Measurements from ENCODE around the gene SHC1. TPM values are rescaled to one million over a fixed set of nuclear protein-coding genes. Genes with fewer than 3 reads are reported as not detected.
"Not testable (repeated sequence)": the region's sequence is repeated elsewhere in the genome, so short reads cannot be mapped to it uniquely, and the experiment has no call there.

The SHC1 gene
- total RNA-seq, 1 donor from 2014 or later = 43.0 TPM

- DNase-seq (ENCODE audit: low spot score) = peak; percentile 45
- ATAC-seq = no peak
Measured at GRCh38 chr1:154996966-154997701, 26.6 kb upstream of the SHC1 start.

GRCh38 chr1:154995301-154995983 is 24.9 kb upstream of the SHC1 start:
- peak; percentile 47 for ATAC-seq
- peak; percentile 60 for DNase-seq (ENCODE audit: low spot score)

- ATAC-seq (no peak), DNase-seq (ENCODE audit: low spot score) (no peak)
Measured at GRCh38 chr1:154994591-154994990, 24.0 kb upstream of the SHC1 start.

GRCh38 chr1:154994269-154994587 is 23.7 kb upstream of the SHC1 start:
- DNase-seq (ENCODE audit: low spot score) = no peak
- no peak for ATAC-seq

- ATAC-seq (no peak), DNase-seq (ENCODE audit: low spot score) (no peak)
Measured at GRCh38 chr1:154993572-154994268, 23.2 kb upstream of the SHC1 start, which contains the start of gene LENEP. LENEP (plus strand) TSS chr1:154993586; CDS start chr1:154993608, 22 bp downstream.

- ATAC-seq (no peak), DNase-seq (ENCODE audit: low spot score) (no peak)
Measured at GRCh38 chr1:154992721-154993571, 22.4 kb upstream of the SHC1 start.

GRCh38 chr1:154990276-154990675 is 19.7 kb upstream of the SHC1 start:
- DNase-seq (ENCODE audit: low spot score) = no peak
- ATAC-seq = no peak

GRCh38 chr1:154989195-154989860 is 18.8 kb upstream of the SHC1 start:
- DNase-seq (ENCODE audit: low spot score) = no peak
- peak; percentile 28 for ATAC-seq

- DNase-seq (ENCODE audit: low spot score) (no peak), ATAC-seq (no peak)
Measured at GRCh38 chr1:154988058-154988954, 17.8 kb upstream of the SHC1 start.

- ATAC-seq (peak; percentile 50), DNase-seq (ENCODE audit: low spot score) (peak; percentile 86)
Measured at GRCh38 chr1:154987326-154987725, 16.8 kb upstream of the SHC1 start.

- ATAC-seq; DNase-seq (ENCODE audit: low spot score): not testable (repeated sequence)
Measured at GRCh38 chr1:154986736-154987135, 16.2 kb upstream of the SHC1 start.

- DNase-seq (ENCODE audit: low spot score) = no peak
- no peak for ATAC-seq
Measured at GRCh38 chr1:154983776-154984466, 13.4 kb upstream of the SHC1 start.

GRCh38 chr1:154982897-154983648 is 12.5 kb upstream of the SHC1 start, which contains the start of gene FLAD1:
FLAD1 (plus strand) TSS chr1:154983344; CDS start chr1:154983695, 351 bp downstream.
- ATAC-seq (peak; percentile 95), DNase-seq (ENCODE audit: low spot score) (peak; percentile 98)

GRCh38 chr1:154982341-154982740 is 11.8 kb upstream of the SHC1 start:
- no peak for ATAC-seq
- no peak for DNase-seq (ENCODE audit: low spot score)

GRCh38 chr1:154978360-154978759 is 7.8 kb upstream of the SHC1 start:
- no peak for ATAC-seq
- no peak for DNase-seq (ENCODE audit: low spot score)

GRCh38 chr1:154977762-154978161 is 7.2 kb upstream of the SHC1 start:
- not testable (repeated sequence) for ATAC-seq; DNase-seq (ENCODE audit: low spot score)

- DNase-seq (ENCODE audit: low spot score) (peak; percentile 68), ATAC-seq (no peak)
Measured at GRCh38 chr1:154975409-154976059, 5.0 kb upstream of the SHC1 start.

Data from left lobe of liver (tissue), 2 donors.